WTC11 (cell line): ENCODE results near the gene RAPGEF1. TPM values are rescaled to one million over a fixed set of nuclear protein-coding genes. Genes with fewer than 3 reads are reported as not detected.

Experiments used
- ATAC-seq: fragments of 200-7000 bp; cut with Tn5 transposase; 2 replicates; pipeline ENCODE4 v1.10.0; 2021; ENCODE audit warnings: mild to moderate bottlenecking, moderate library complexity
- CTCF ChIA-PET: fragments of 300-600 bp; sonication (Branson Sonifier 250); formaldehyde crosslinking; loops from one replicate; lab custom pipeline; 2021; ENCODE audit warnings: antibody characterized with exemption; lab: Charles Lee
- POLR2A ChIA-PET: fragments of 350-600 bp; sonication (Branson Sonifier 250); formaldehyde crosslinking; loops from one replicate; lab custom pipeline; 2021; ENCODE audit warnings: antibody characterized with exemption; lab: Charles Lee
- DNase-seq: peaks from one replicate; pipeline ENCODE4 v3.0.0; 2021; ENCODE audit warnings: low spot score
- H3K27ac Mint-ChIP-seq: 2 replicates; pipeline ENCODE4 v1.8.0; 2021; ENCODE audit warnings: mixed read lengths
- H3K27me3 Mint-ChIP-seq: 2 replicates; pipeline ENCODE4 v1.8.0; 2021; ENCODE audit warnings: low read depth, mild to moderate bottlenecking, moderate library complexity, mixed read lengths
- H3K36me3 Mint-ChIP-seq: 2 replicates; pipeline ENCODE4 v1.8.0; 2021; ENCODE audit warnings: mixed read lengths
- H3K4me1 Mint-ChIP-seq: 2 replicates; pipeline ENCODE4 v1.8.0; 2022; ENCODE audit warnings: mixed read lengths
- H3K4me3 Mint-ChIP-seq: 2 replicates; pipeline ENCODE4 v1.8.0; 2021; ENCODE audit warnings: mild to moderate bottlenecking, moderate library complexity, mixed read lengths
- H3K9me3 Mint-ChIP-seq: 2 replicates; pipeline ENCODE4 v1.8.0; 2021; ENCODE audit warnings: mixed read lengths
- AR ChIP-seq: fragments of 250-450 bp; sonication (Bioruptor Pico); IDR thresholded peaks from 2 replicates; pipeline ENCODE4 v1.9.0; 2021; ENCODE audit warnings: mild to moderate bottlenecking
- ARID4B ChIP-seq: sonication (generic); formaldehyde crosslinking; IDR thresholded peaks from 2 replicates; pipeline ENCODE4 v1.8.0; 2023; ENCODE audit warnings: missing genetic modification reagents, mild to moderate bottlenecking, borderline replicate concordance
- CREB1 ChIP-seq: sonication (generic); formaldehyde crosslinking; IDR thresholded peaks from 2 replicates; pipeline ENCODE4 v1.8.0; 2023; ENCODE audit warnings: mild to moderate bottlenecking, missing genetic modification reagents
- GTF2I ChIP-seq: fragments of 250-450 bp; sonication (Bioruptor Pico); conservative IDR thresholded peaks from 2 replicates; pipeline ENCODE4 v1.4.0; 2021; ENCODE audit warnings: mild to moderate bottlenecking
- NFYB ChIP-seq: sonication (generic); formaldehyde crosslinking; conservative IDR thresholded peaks from 2 replicates; pipeline ENCODE4 v1.8.0; 2022; ENCODE audit warnings: low read depth, missing genetic modification reagents
- PREB ChIP-seq: sonication (generic); formaldehyde crosslinking; IDR thresholded peaks from 2 replicates; pipeline ENCODE4 v1.8.1; 2022; ENCODE audit warnings: mild to moderate bottlenecking, missing genetic modification reagents, moderate library complexity, borderline replicate concordance
- SP1 ChIP-seq: sonication (generic); formaldehyde crosslinking; conservative IDR thresholded peaks from 2 replicates; pipeline ENCODE4 v1.8.1; 2022; ENCODE audit warnings: missing genetic modification reagents
- STAT6 ChIP-seq: sonication (generic); formaldehyde crosslinking; conservative IDR thresholded peaks from 2 replicates; pipeline ENCODE4 v1.8.1; 2023; ENCODE audit warnings: mild to moderate bottlenecking, low read depth, missing genetic modification reagents, moderate library complexity
- ZNF671 ChIP-seq: fragments of 250-450 bp; sonication (Bioruptor Pico); IDR thresholded peaks from 2 replicates; pipeline ENCODE4 v1.8.0; 2021; ENCODE audit warnings: mild to moderate bottlenecking
- total RNA-seq: library from RNA; stranded (reverse); gene quantifications from 3 replicates; pipeline ENCODE4 v1.2.3, GENCODE V29; 2021

The RAPGEF1 gene
- total RNA-seq, 1 experiment from 2014 or later, result 66.2 TPM

GRCh38 chr9:131530546-131530919 is 209.3 kb downstream of the RAPGEF1 start:
- no peak overlapping the region for H3K27ac Mint-ChIP-seq

GRCh38 chr9:131529597-131530545 is 210.0 kb downstream of the RAPGEF1 start:
- H3K27me3 Mint-ChIP-seq, result peaks cover 3% of the 10 kb centered on the region
- CTCF ChIA-PET, result interaction anchor here (0.6 to 0.9 kb wide), 2 partner anchors 26 to 180 kb away, joined by 3 read pairs; no protein-coding TSS in a partner anchor
- peak overlapping the region; percentile 80 for H3K4me3 Mint-ChIP-seq
- no peaks in the 10 kb centered on the region for H3K9me3 Mint-ChIP-seq
- DNase-seq (no peak), ATAC-seq (no peak)
- peaks cover 34% of the 10 kb centered on the region for H3K36me3 Mint-ChIP-seq
- POLR2A ChIA-PET, result no interaction called here
- TF ChIP-seq AR (CRISPR knock-in tag) (no peak), ZNF671 (CRISPR knock-in tag) (no peak), SP1 (no peak), CREB1 (no peak)
- peaks cover 6% of the 10 kb centered on the region; the same call in 1 of the 2 replicates for H3K4me1 Mint-ChIP-seq
- H3K27ac Mint-ChIP-seq, result no peak overlapping the region

More at GRCh38 chr9:131530546-131530919, 209.3 kb downstream of the RAPGEF1 start:
- DNase-seq (peak; percentile 58), ATAC-seq (peak; percentile 8)
- Mint-ChIP-seq H3K27me3 (peaks cover 6% of the 10 kb centered on the region), H3K36me3 (peaks cover 31% of the 10 kb centered on the region), H3K4me1 (peaks cover 6% of the 10 kb centered on the region; the same call in 1 of the 2 replicates), H3K4me3 (peak overlapping the region; percentile 80), H3K9me3 (no peaks in the 10 kb centered on the region)
- ChIA-PET CTCF (interaction anchor here (0.9 kb wide), 1 partner anchor 181 kb away, joined by 3 read pairs; no protein-coding TSS in a partner anchor), POLR2A (no interaction called here)
- TF ChIP-seq STAT6 (no peak), PREB (CRISPR knock-in tag) (no peak), NFYB (CRISPR knock-in tag) (0 out of 2 replicates have a peak, but pooled peaks have one; percentile 8), GTF2I (no peak), ARID4B (CRISPR knock-in tag) (no peak)
